Stimulated activated CD4-positive, alpha-beta T cell treated with anti-CD3 and anti-CD28 coated beads, Interleukin-2, amount 100 ng/mL, for 4 hours (primary cell): ENCODE measurements around the gene TCP11L2.
"Not testable (repeated sequence)": the region's sequence is repeated elsewhere in the genome, so short reads cannot be mapped to it uniquely, and the experiment has no call there.

Experiments used
- DNase-seq: peaks from one replicate; pipeline ENCODE4 v3.0.0-alpha.2; 2020; ENCODE audit warnings: low read depth

The TCP11L2 gene

GRCh38 chr12:106307181-106307580 is 4.6 kb downstream of the TCP11L2 start:
- DNase-seq: no peak

- DNase-seq: no peak
Measured at GRCh38 chr12:106308121-106308520, 5.6 kb downstream of the TCP11L2 start.

GRCh38 chr12:106308611-106309010 is 6.1 kb downstream of the TCP11L2 start:
- no peak for DNase-seq

- no peak for DNase-seq
Measured at GRCh38 chr12:106309671-106310505, 7.4 kb downstream of the TCP11L2 start.

GRCh38 chr12:106310687-106311086 is 8.2 kb downstream of the TCP11L2 start:
- no peak for DNase-seq

GRCh38 chr12:106311139-106311538 is 8.6 kb downstream of the TCP11L2 start:
- DNase-seq: no peak

GRCh38 chr12:106313413-106313812 is 10.9 kb downstream of the TCP11L2 start:
- DNase-seq: not testable (repeated sequence)

GRCh38 chr12:106315523-106315922 is 13.0 kb downstream of the TCP11L2 start:
- DNase-seq: no peak

GRCh38 chr12:106317406-106318082 is 15.0 kb downstream of the TCP11L2 start:
- no peak for DNase-seq

GRCh38 chr12:106321139-106321850 is 18.8 kb downstream of the TCP11L2 start:
- DNase-seq: no peak

- no peak for DNase-seq
Measured at GRCh38 chr12:106323537-106323936, 21.0 kb downstream of the TCP11L2 start.

- DNase-seq: no peak
Measured at GRCh38 chr12:106327309-106327869, 24.9 kb downstream of the TCP11L2 start.

- DNase-seq: no peak
Measured at GRCh38 chr12:106328735-106329134, 26.2 kb downstream of the TCP11L2 start.

- DNase-seq: no peak
Measured at GRCh38 chr12:106329231-106329982, 26.9 kb downstream of the TCP11L2 start.

GRCh38 chr12:106331599-106331998 is 29.1 kb downstream of the TCP11L2 start:
- DNase-seq: no peak

GRCh38 chr12:106332536-106332935 is 30.0 kb downstream of the TCP11L2 start:
- DNase-seq: no peak

- no peak for DNase-seq
Measured at GRCh38 chr12:106333010-106333409, 30.5 kb downstream of the TCP11L2 start.

GRCh38 chr12:106333756-106334155 is 31.2 kb downstream of the TCP11L2 start:
- DNase-seq: no peak

GRCh38 chr12:106341086-106341877 is 38.7 kb downstream of the TCP11L2 start:
- DNase-seq: no peak

- no peak for DNase-seq
Measured at GRCh38 chr12:106342397-106343213, 40.1 kb downstream of the TCP11L2 start.
